Measurements from ENCODE around the gene KDM7A. TPM values are rescaled to one million over a fixed set of nuclear protein-coding genes. Genes with fewer than 3 reads are reported as not detected.

Gene KDM7A
- total and polyA plus RNA-seq, 4 donors = 4.1 to 24.9 (median 14.5) TPM

GRCh38 chr7:140195859-140196258, 19.1 kb upstream of the KDM7A start:
- H3K4me3 ChIP-seq (ENCODE audit: low read length in 2 of 2) = no peak overlapping the region
- intact Hi-C loops (cut with DNase I) = no loop called here
- no peaks in the 10 kb centered on the region for H3K36me3 ChIP-seq (ENCODE audit: control insufficient read depth in 1 of 2, insufficient read depth in 2 of 2, low read length in 1 of 2)
- no peak for DNase-seq
- H3K9me3 ChIP-seq (ENCODE audit: control insufficient read depth, low read length) = no peaks in the 10 kb centered on the region
- H3K4me1 ChIP-seq (ENCODE audit: control insufficient read depth in 1 of 2, insufficient read depth in 2 of 2, low read length in 2 of 2) = no peaks in the 10 kb centered on the region
- WGBS, 2 donors = 92 to 94% methylated on average over 1 of the region's 1 CpG
- no peak for ATAC-seq (ENCODE audit: low FRiP score)
- H3K27ac ChIP-seq (ENCODE audit: low read depth in 1 of 2, low read length in 2 of 2) = no peak overlapping the region
- no peaks in the 10 kb centered on the region for H3K27me3 ChIP-seq (ENCODE audit: control insufficient read depth in 1 of 2, insufficient read depth in 2 of 2, low read length in 1 of 2)

GRCh38 chr7:140192620-140193019, 15.8 kb upstream of the KDM7A start:
- Histone ChIP-seq H3K4me3 (ENCODE audit: low read length in 2 of 2) (no peak overlapping the region), H3K27me3 (ENCODE audit: control insufficient read depth in 1 of 2, insufficient read depth in 2 of 2, low read length in 1 of 2) (no peaks in the 10 kb centered on the region), H3K9me3 (ENCODE audit: control insufficient read depth, low read length) (no peaks in the 10 kb centered on the region), H3K36me3 (ENCODE audit: control insufficient read depth in 1 of 2, insufficient read depth in 2 of 2, low read length in 1 of 2) (no peaks in the 10 kb centered on the region), H3K4me1 (ENCODE audit: control insufficient read depth in 1 of 2, insufficient read depth in 2 of 2, low read length in 2 of 2) (no peaks in the 10 kb centered on the region), H3K27ac (ENCODE audit: low read depth in 1 of 2, low read length in 2 of 2) (no peak overlapping the region)
- intact Hi-C loops (cut with DNase I) = no loop called here
- no peak for ATAC-seq (ENCODE audit: low FRiP score)
- no peak for DNase-seq

GRCh38 chr7:140192176-140192575, 15.4 kb upstream of the KDM7A start:
- DNase-seq (no peak), ATAC-seq (ENCODE audit: low FRiP score) (no peak)
- H3K36me3 ChIP-seq (ENCODE audit: control insufficient read depth in 1 of 2, insufficient read depth in 2 of 2, low read length in 1 of 2) = no peaks in the 10 kb centered on the region
- no peak overlapping the region for H3K4me3 ChIP-seq (ENCODE audit: low read length in 2 of 2)
- 73 to 77% methylated on average over 3 of the region's 3 CpGs for WGBS, 2 donors
- intact Hi-C loops (cut with DNase I) = no loop called here
- H3K27me3 ChIP-seq (ENCODE audit: control insufficient read depth in 1 of 2, insufficient read depth in 2 of 2, low read length in 1 of 2) = no peaks in the 10 kb centered on the region
- no peaks in the 10 kb centered on the region for H3K4me1 ChIP-seq (ENCODE audit: control insufficient read depth in 1 of 2, insufficient read depth in 2 of 2, low read length in 2 of 2)
- no peaks in the 10 kb centered on the region for H3K9me3 ChIP-seq (ENCODE audit: control insufficient read depth, low read length)
- no peak overlapping the region for H3K27ac ChIP-seq (ENCODE audit: low read depth in 1 of 2, low read length in 2 of 2)

- ATAC-seq (ENCODE audit: low FRiP score) (no peak), DNase-seq (no peak)
- no peak overlapping the region for H3K4me3 ChIP-seq (ENCODE audit: low read length in 2 of 2)
- no peaks in the 10 kb centered on the region for H3K27me3 ChIP-seq (ENCODE audit: control insufficient read depth in 1 of 2, insufficient read depth in 2 of 2, low read length in 1 of 2)
- no peak overlapping the region for H3K27ac ChIP-seq (ENCODE audit: low read depth in 1 of 2, low read length in 2 of 2)
- H3K9me3 ChIP-seq (ENCODE audit: control insufficient read depth, low read length) = no peaks in the 10 kb centered on the region
- intact Hi-C loops (cut with DNase I) = no loop called here
- no peaks in the 10 kb centered on the region for H3K36me3 ChIP-seq (ENCODE audit: control insufficient read depth in 1 of 2, insufficient read depth in 2 of 2, low read length in 1 of 2)
- no peaks in the 10 kb centered on the region for H3K4me1 ChIP-seq (ENCODE audit: control insufficient read depth in 1 of 2, insufficient read depth in 2 of 2, low read length in 2 of 2)
Measured at GRCh38 chr7:140190588-140190987, 13.8 kb upstream of the KDM7A start.

GRCh38 chr7:140189917-140190316, 13.1 kb upstream of the KDM7A start:
- Histone ChIP-seq H3K36me3 (ENCODE audit: control insufficient read depth in 1 of 2, insufficient read depth in 2 of 2, low read length in 1 of 2) (no peaks in the 10 kb centered on the region), H3K9me3 (ENCODE audit: control insufficient read depth, low read length) (no peaks in the 10 kb centered on the region), H3K4me3 (ENCODE audit: low read length in 2 of 2) (no peak overlapping the region), H3K27me3 (ENCODE audit: control insufficient read depth in 1 of 2, insufficient read depth in 2 of 2, low read length in 1 of 2) (no peaks in the 10 kb centered on the region), H3K27ac (ENCODE audit: low read depth in 1 of 2, low read length in 2 of 2) (no peak overlapping the region), H3K4me1 (ENCODE audit: control insufficient read depth in 1 of 2, insufficient read depth in 2 of 2, low read length in 2 of 2) (no peaks in the 10 kb centered on the region)
- intact Hi-C loops (cut with DNase I) = no loop called here
- ATAC-seq (ENCODE audit: low FRiP score) (no peak), DNase-seq (no peak)
- WGBS, 2 donors = 98% methylated on average over 2 of the region's 2 CpGs

- intact Hi-C loops (cut with DNase I) = no loop called here
- no peaks in the 10 kb centered on the region for H3K9me3 ChIP-seq (ENCODE audit: control insufficient read depth, low read length)
- WGBS, 2 donors = 74 to 81% methylated on average over 4 of the region's 4 CpGs
- H3K36me3 ChIP-seq (ENCODE audit: control insufficient read depth in 1 of 2, insufficient read depth in 2 of 2, low read length in 1 of 2) = no peaks in the 10 kb centered on the region
- ATAC-seq (ENCODE audit: low FRiP score) = no peak
- DNase-seq = no peak
- no peak overlapping the region for H3K4me3 ChIP-seq (ENCODE audit: low read length in 2 of 2)
- no peak overlapping the region for H3K27ac ChIP-seq (ENCODE audit: low read depth in 1 of 2, low read length in 2 of 2)
- H3K4me1 ChIP-seq (ENCODE audit: control insufficient read depth in 1 of 2, insufficient read depth in 2 of 2, low read length in 2 of 2) = no peaks in the 10 kb centered on the region
- H3K27me3 ChIP-seq (ENCODE audit: control insufficient read depth in 1 of 2, insufficient read depth in 2 of 2, low read length in 1 of 2) = no peaks in the 10 kb centered on the region
Measured at GRCh38 chr7:140182917-140183316, 6.1 kb upstream of the KDM7A start.

- no peak overlapping the region for H3K4me3 ChIP-seq (ENCODE audit: low read length in 2 of 2)
- intact Hi-C loops (cut with DNase I) = no loop called here
- no peaks in the 10 kb centered on the region for H3K36me3 ChIP-seq (ENCODE audit: control insufficient read depth in 1 of 2, insufficient read depth in 2 of 2, low read length in 1 of 2)
- H3K9me3 ChIP-seq (ENCODE audit: control insufficient read depth, low read length) = no peaks in the 10 kb centered on the region
- no peak for DNase-seq
- no peaks in the 10 kb centered on the region for H3K27me3 ChIP-seq (ENCODE audit: control insufficient read depth in 1 of 2, insufficient read depth in 2 of 2, low read length in 1 of 2)
- no peak for ATAC-seq (ENCODE audit: low FRiP score)
- 90 to 92% methylated on average over 5 of the region's 5 CpGs for WGBS, 2 donors
- no peak overlapping the region for H3K27ac ChIP-seq (ENCODE audit: low read depth in 1 of 2, low read length in 2 of 2)
- no peaks in the 10 kb centered on the region for H3K4me1 ChIP-seq (ENCODE audit: control insufficient read depth in 1 of 2, insufficient read depth in 2 of 2, low read length in 2 of 2)
Measured at GRCh38 chr7:140179339-140179738, 2.6 kb upstream of the KDM7A start.

GRCh38 chr7:140176122-140176701, 571 bp downstream of the KDM7A start:
- no peaks in the 10 kb centered on the region for H3K27me3 ChIP-seq (ENCODE audit: control insufficient read depth in 1 of 2, insufficient read depth in 2 of 2, low read length in 1 of 2)
- H3K36me3 ChIP-seq (ENCODE audit: control insufficient read depth in 1 of 2, insufficient read depth in 2 of 2, low read length in 1 of 2) = no peaks in the 10 kb centered on the region
- no peaks in the 10 kb centered on the region for H3K9me3 ChIP-seq (ENCODE audit: control insufficient read depth, low read length)
- peak overlapping the region; percentile 95 to 97 for H3K27ac ChIP-seq (ENCODE audit: low read depth in 1 of 2, low read length in 2 of 2)
- ATAC-seq (ENCODE audit: low FRiP score) (no peak), DNase-seq (no peak)
- WGBS, 2 donors = 0% methylated on average over 57 to 95 of the region's 95 CpGs
- H3K4me1 ChIP-seq (ENCODE audit: control insufficient read depth in 1 of 2, insufficient read depth in 2 of 2, low read length in 2 of 2) = no peaks in the 10 kb centered on the region
- peak overlapping the region; percentile 98 to 100 for H3K4me3 ChIP-seq (ENCODE audit: low read length in 2 of 2)
- intact Hi-C loops (cut with DNase I) = no loop called here

GRCh38 chr7:140175221-140176121, 1.3 kb downstream of the KDM7A start:
- no peaks in the 10 kb centered on the region for H3K36me3 ChIP-seq (ENCODE audit: control insufficient read depth in 1 of 2, insufficient read depth in 2 of 2, low read length in 1 of 2)
- H3K27me3 ChIP-seq (ENCODE audit: control insufficient read depth in 1 of 2, insufficient read depth in 2 of 2, low read length in 1 of 2) = no peaks in the 10 kb centered on the region
- H3K4me3 ChIP-seq (ENCODE audit: low read length in 2 of 2) = peak overlapping the region; percentile 98 to 100
- no peaks in the 10 kb centered on the region for H3K4me1 ChIP-seq (ENCODE audit: control insufficient read depth in 1 of 2, insufficient read depth in 2 of 2, low read length in 2 of 2)
- WGBS, 2 donors = 0 to 1% methylated on average over 66 to 72 of the region's 72 CpGs
- intact Hi-C loops (cut with DNase I) = loop anchor here (2.0 kb wide), 1 partner anchor 151 kb away; no protein-coding TSS in a partner anchor
- DNase-seq (peak; percentile 93 to 96), ATAC-seq (ENCODE audit: low FRiP score) (peak; percentile 86)
- H3K27ac ChIP-seq (ENCODE audit: low read depth in 1 of 2, low read length in 2 of 2) = peak overlapping the region; percentile 95 to 97
- H3K9me3 ChIP-seq (ENCODE audit: control insufficient read depth, low read length) = no peaks in the 10 kb centered on the region
